ENCODE measurements around the gene BET1L.

The BET1L gene

DNA sequence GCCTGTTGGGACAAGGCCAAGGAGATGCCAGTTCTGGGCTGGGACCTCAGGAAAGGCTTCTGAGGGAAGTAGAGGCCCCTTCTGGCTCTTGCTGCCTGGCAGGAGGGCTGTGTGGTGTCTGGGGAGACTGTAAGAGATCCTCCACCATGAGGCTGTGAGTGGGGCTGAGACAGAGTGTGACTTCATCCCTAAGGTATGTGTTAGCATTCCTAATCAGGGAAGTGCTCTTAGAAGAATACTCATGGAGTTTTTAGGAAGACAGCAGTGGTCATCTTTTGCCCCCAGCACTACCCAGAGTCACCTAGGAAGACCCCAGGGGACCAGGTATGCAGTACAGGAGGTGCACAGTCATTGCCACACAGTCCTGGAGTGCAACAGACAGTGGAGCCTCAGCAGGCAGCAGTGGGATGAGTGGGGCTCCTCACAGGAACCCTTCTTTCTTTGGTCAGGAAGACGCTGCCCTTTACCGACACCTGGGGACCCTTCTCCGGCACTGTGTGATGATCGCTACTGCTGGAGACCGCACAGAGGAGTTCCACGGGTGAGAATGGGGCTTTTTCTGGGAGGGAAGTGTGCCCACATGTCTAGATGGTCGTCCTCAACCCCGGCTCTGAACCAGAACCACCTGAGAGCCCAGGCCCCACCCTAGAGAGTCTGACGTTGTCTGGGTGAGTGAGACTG lies 3.1 kb upstream of the BET1L start:
- DNase-seq (ENCODE audit: low read depth), result no peak

DNA sequence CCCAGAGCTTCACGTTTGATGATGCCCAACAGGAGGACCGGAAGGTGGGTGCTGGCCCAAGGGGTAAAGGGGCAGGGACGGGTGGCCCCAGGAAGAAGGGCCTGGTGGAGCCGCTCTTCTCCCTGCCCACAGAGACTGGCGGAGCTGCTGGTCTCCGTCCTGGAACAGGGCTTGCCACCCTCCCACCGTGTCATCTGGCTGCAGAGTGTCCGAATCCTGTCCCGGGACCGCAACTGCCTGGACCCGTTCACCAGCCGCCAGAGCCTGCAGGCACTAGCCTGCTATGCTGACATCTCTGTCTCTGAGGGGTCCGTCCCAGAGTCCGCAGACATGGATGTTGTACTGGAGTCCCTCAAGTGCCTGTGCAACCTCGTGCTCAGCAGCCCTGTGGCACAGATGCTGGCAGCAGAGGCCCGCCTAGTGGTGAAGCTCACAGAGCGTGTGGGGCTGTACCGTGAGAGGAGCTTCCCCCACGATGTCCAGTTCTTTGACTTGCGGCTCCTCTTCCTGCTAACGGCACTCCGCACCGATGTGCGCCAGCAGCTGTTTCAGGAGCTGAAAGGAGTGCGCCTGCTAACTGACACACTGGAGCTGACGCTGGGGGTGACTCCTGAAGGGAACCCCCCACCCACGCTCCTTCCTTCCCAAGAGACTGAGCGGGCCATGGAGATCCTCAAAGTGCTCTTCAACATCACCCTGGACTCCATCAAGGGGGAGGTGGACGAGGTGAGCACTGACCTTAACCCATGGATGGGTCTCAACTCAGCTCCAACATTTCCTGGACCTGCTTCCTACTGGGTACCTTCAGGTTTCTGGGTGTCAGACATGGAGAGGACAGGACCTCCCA lies 2.3 kb upstream of the BET1L start:
- DNase-seq (ENCODE audit: low read depth), result no peak

DNA sequence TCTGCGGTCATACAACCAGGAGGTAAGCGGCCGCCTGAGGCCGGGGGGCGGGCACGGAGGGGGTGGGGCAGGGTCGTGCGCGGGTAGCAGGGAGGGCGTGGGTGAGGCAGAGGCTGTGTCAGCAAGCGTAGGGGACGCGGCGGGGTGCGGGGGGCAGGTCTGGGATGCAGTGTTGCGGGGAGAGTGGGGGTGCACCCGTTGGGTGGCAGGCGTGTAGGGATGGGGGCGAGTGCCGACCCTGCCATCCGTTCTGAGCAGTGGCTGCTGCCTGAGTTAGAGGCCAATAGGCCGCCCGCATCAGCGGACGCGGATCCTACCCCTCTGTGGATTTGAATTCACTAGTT lies 1.7 kb upstream of the BET1L start:
- DNase-seq (ENCODE audit: low read depth), result no peak

DNA sequence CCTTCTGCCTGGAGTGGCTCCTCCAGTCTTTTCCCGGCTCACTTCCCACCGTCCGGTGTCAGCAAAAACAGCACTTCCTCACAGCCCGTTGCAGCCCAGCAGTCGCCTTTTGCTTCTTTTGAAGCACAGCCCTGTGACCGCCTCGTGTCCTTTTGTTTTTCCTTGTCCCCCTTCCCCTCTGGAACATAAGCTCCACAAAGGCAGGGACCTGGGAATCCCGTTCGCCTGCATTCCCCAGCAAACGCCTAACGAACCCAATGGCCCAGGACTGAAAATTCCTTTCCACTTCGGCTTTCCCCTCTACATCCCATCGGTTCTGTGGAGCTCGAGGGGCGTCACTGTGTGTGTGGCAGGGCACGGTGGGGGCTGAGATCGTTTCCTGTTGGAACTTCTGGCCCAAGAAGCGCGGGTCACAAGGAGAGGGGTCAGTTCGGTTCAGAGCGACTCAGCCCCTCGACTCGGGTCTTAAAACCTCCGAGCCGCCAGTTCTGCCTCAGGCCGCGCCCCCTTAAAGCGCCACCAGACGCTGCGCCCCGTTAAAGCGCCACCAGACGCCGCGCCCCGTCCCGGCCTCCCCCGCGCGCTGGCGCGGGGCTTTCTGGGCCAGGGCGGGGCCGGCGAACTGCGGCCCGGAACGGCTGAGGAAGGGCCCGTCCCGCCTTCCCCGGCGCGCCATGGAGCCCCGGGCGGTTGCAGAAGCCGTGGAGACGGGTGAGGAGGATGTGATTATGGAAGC lies 1.1 kb upstream of the BET1L start:
- peak; percentile 75 for DNase-seq (ENCODE audit: low read depth)

DNA sequence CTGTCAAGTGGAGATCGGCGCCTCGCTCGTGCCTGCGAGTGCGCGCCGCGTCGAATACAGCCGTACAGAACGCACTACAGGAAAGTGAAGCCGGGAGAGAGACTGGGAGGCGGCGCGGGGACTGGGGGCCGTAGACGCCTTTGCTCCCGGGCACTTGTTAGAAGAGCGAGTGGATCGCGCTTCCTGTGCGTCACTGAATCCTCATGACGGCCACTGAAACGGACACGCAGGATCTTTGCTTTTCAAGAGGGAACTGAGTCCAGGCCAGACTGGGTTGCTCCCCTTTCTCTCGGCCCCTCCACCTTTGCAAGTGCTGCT lies 623 bp upstream of the BET1L start:
- DNase-seq (ENCODE audit: low read depth), result no peak

DNA sequence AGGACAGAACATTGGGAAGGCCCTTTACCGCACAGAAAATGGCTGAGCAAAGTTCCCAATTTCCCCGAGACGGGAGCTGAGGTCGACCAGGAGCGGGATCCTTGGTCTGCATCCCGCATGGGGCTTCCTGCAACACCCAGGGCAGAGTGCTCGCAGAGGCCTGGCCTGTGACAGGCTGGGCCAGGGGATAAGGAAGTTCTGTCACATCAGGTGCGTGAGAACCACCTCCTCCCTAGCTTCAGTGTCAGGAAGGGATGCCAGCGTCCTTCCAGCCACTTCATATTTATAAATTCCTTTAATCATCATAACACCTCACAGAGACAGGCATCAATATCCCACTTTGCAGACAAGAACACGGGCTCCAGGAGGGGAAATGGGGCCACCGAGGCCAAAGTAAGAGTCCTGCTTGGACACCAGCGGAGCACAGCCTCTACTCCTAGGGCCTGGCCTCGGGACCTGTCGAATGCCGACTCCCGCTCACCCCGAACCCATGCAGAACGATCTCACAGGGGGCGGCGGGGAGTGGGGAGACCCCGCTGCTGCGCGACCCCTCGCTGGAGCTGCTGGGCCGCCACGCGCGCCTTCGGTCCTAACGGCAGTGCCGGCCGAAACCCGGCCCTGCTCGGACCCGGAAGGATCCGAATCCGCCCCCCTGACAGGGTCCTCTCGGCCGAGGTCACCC lies 532 bp downstream of the BET1L start:
- no peak for DNase-seq (ENCODE audit: low read depth)

DNA sequence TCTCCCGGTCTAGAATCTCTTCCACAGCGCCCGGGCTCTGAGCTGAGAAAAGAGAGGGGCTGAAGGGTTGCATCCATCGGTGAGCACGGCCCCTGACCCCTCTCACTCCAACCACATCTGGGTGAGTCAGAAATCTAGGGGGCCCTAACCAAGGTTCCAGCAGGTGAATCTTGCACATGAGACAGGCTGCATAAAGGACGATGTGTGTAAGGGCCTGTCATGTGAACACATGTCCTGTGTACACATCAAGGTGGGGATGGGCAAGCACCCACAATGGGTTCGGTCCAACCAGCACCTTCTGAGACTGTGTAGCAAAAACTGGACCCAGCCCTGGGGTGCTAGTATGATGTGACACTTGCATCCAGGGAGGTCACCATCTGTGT lies 1.2 kb downstream of the BET1L start:
- DNase-seq (ENCODE audit: low read depth), result no peak

DNA sequence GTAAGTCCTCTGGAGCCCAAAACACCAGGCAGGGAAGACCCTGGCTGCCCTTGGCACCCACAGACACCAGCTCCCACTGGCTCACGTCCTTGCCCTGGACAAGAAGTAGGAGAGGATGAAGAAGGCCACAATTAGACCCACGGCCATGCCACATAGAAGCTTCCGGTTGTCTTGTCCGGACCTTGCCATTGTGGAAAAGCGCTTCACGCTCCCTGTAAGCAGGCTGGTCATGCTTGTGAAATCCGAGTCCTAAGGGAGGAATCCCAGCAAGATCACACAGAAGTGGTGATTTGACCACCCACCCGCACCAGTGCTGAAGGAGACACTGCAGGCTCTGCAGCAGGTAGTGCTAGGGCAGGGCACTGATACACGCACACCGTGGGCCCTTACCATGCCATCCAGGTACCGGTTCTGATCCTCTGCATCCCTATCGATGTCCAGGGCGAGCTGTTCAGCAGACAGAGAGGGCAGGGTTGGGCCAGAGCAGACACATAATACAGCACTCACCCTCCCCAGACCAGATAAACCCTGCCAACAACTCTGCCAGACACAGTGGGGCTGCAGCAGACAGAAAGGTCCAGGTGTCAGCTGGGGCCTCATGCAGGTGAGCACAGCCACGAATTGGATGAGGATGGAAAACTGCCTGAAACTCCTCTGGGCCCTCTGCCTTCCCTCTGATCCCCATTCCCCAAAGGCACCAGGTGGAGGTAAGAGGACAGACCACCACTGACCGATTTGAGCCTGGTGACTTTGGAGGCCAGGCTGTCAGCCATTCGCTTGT lies 1.8 kb downstream of the BET1L start:
- no peak for DNase-seq (ENCODE audit: low read depth)

DNA sequence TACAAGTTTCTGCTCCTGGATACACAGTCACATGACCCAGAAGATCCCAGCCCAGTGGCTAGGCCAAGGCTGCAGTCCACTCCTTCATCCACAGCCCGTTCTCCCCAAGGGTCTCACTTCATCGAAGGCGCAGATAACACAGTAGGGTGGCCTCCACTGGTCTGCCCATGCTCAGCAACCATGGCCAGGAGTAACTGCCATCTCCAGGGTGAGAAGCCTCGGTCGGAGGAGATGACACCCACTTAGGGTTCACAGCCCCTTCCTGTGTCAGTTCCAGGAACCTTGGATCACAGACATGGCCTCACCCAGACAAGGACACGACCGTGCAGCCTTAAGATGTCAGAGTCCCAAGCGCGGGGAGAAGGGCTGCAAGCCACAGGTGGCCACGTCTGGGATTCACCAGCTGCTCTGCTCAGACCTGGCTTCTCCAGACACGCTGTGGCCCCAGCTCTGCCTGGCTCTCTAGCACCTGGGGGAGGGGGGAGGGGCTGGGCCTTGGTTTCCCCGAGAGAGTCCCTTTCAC lies 2.6 kb downstream of the BET1L start:
- no peak for DNase-seq (ENCODE audit: low read depth)

DNA sequence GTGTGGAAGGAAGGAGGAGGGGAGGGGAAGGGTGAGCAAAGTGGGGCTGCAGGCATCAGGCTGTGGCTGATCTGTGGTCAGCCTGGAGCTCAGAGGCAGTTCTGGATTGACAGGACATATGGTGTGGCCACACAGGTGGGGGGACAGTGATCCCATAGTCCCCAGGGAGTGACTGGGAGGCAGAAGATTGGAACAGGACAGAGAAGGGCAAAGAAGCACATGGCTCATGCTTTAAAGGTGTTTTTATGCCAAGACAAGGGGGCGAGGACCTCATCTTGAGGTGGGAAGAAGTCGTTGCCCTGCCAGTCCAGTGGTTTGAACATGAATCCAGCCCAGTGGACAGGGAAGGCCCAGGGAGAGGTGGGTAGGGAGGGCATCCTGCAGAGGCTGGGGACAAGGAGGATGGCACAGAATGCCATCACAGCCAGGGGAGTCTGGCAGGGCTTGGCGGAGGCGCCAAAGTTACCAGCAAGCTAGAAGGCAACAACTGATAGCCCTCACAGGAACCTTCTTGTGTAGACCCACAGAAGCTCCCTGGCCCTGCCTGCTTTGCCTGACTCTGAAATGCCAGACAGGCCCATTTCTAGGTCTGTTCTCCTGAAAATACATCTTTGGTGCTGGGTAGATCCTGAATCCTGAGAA lies 3.1 kb downstream of the BET1L start:
- no peak for DNase-seq (ENCODE audit: low read depth)

DNA sequence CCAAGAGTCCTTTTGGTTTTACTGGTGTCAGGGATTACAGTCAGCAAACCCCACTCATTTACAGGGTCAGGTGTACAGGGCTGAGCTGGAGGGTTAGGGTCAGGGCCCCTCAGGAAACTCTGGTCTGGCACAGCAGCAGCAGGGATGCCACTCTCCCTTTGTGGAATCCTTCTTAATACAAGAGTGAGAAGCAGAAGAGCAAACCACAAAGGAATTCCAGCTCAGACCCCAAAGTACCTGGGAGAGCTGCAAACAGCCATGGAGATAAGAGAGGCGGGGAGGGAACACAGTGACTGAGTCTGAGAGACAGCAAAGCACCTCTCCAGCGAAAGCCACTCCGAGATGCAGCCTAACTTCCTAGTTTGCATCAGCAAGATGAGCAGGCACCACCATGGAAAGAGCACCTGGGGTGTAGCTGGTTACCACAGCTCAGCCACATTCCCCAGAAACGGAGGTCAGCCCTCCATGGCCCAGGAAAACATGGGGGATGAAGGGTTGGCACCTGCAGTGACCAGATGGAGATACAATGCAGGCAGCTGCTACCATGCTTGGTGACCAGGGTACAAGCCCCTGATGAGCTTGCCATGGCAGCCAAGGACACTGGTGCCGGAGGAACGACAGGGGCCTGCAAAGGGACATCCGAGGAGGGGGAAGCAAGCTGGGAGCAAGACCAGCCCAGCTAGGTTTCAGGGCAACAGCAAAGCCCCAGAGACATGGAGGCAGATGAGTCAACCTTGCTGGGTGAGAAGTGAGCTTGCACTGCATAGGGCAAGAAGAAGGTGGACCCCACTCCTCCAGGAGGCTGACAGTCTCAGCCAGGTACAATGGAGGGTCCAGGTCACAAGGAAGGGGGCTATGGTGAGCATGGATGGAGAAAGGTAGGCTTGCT lies 3.9 kb downstream of the BET1L start:
- DNase-seq (ENCODE audit: low read depth), result no peak

DNA sequence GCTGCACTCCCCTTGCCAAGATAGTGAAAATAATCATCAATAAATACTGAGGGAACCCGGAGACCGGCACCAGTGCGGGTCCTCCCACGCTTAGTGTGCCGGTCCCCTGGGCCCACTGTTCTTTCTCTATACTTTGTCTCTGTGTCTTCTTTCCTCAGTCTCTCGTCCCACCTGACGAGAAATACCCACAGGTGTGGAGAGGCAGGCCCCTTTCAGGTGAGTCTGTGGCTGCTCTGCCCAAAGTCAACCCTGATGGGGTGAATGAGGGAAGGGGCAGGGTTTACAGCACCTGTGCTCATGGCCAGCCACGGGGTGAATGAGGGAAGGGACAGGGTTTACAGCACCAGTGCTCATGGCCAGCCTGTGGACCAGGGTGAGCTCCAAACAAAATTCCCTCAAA lies 4.7 kb downstream of the BET1L start:
- DNase-seq (ENCODE audit: low read depth), result no peak

DNA sequence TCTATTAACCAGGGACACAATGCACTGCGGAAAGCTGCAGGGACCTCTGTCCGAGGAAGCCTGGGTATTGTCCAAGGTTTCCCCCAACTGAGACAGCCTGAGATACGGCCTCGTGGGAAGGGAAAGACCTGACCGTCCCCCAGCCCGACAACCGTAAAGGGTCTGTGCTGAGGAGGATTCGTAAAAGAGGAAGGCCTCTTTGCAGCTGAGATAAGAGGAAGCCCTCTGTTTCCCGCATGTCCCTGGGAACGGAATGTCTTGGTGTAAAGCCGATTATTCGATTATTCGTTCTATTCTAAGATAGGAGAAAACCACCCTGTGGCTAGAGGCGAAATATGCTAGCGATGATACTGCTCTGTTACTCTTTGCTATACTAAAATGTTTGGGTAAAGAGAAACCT lies 5.2 kb downstream of the BET1L start:
- no peak for DNase-seq (ENCODE audit: low read depth)

DNA sequence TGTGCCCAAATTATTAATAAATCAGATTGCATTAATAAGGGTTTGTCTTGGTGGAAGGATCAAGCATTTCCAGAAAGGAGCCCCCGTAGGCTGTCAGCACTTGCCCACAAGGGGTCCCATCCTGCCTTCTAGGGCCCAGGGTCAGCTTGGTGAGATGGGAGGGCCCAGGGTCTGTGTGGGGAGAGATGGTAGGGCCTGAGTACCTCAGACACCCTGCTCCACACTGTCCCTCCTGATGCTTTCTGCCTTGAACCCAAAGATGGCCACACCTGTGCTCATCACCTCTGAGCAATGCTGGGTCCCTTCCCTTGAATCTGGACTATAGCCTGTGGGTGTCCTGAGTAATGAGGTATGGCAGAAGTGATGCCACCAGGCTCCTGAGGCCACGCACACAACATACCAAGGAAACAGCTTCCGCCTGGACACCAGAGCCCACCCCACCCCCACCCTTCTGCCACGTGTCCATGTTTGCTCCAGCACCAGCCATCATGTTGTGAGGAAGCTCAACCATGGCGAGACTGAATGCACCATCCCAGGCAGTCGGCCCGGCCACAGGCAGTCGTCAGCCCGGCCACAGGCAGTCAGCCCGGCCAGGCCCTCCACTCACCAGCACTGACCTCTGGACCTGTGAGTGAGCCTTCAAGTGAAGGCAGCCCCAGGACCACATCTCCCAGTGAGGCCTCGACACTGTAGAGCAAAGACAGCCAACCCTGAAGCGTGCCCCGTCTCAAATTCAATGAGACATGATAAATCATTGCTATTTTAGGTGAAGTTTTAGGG lies 6.8 kb downstream of the BET1L start:
- no peak for DNase-seq (ENCODE audit: low read depth)

DNA sequence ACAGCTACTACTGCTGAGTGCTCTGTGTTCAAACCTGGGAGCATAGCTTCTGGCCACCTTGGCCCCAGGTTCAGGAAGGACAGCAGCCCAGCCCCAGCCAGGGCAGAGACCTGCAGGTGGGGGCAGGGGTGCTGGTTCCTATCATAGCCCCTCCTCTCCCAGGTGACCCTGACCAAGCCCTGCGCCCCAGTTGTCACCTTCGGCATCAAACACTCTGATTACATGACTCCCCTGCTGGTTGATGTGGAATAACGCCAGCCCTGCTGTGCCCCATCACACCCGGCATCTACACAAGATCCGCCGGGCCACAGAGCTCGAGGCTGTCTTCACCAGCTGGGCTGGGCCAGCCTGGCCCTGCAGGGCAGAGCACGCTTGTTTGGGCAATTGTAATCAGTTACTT lies 7.4 kb downstream of the BET1L start:
- no peak for DNase-seq (ENCODE audit: low read depth)

DNA sequence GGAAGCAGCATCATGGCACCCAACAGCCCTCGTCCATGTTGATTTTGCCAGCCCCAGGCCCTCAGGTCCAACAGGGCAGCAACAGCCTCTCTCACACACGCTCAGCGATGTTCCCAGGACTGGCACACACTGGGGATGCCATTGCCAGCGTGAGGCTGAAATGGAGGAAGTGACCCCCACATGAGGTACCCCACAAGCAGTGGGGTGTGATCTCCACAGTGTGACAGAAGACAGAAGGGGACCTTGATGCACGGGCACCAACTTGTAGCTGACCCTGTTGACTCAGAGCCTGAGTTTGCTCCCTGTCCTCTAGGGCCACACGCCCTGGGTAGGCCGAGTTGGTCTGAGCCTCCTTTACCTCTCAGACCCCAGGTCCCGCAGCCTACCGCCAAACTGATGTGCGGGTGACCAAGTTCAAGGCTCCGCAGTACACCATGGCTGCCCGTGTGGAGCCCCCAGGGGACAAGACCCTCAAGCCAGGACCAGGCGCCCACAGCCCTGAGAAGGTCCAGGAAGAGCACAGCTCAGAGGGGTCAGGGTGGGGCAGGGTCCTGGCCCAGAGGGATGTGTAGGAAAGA lies 8.1 kb downstream of the BET1L start:
- no peak for DNase-seq (ENCODE audit: low read depth)

DNA sequence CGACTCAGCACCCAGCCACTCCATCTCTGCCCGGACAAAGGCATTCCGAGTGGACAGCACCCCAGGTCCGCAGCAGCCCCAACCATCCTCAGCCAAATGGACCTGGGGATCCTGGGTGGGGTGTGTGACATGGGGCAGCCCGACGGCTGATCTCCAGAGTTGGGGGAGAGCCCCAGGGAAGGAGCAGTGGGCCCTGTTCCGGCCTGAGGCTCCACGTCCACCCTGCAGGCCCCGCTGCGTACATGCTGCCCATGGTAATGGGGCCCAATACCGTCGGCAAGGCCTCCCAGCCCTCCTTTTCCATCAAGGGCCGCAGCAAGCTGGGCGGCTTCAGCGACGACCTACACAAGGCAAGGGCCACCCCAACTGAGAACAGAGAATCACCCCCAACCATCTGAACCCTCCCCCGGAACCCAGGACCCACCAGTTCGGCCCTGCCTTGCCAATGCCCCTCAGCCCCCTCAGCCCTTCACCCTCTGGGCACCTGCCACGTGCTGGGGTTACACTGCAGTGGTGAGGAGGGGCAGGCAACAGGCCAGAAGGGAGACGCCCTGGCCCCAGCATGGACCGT lies 8.9 kb downstream of the BET1L start:
- no peak for DNase-seq (ENCODE audit: low read depth)

DNA sequence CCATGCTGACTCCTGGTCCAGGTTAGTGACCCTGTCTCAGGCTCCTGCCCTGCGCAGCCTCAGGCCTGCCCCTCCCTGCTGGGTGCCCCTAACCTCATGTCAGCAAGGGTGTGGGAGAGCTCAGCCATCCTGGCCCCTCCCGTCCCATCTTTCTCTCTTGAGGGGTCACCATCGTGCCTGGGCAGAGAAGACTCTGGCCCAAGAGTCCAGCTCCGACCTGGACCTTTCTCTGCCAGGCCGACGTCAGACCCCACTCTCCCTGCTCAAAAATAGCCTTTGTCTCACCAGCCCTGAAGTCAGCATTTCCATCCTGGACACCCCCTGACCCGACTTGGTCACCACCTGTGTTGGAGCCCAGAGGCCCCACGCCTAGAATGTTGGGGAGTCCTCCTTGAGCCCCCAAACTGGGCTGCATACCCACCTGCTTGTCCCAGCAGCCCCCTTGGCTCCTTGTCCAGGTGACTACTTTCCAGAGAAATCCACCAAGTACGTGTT lies 9.4 kb downstream of the BET1L start:
- DNase-seq (ENCODE audit: low read depth), result no peak
